ENCODE results near the gene TUBA1A. TPM values are rescaled to one million over a fixed set of nuclear protein-coding genes. Genes with fewer than 3 reads are reported as not detected.
A peak's percentile ranks its signal among the peaks of the same experiment; 100 is the strongest.

Gene TUBA1A
- total RNA-seq (2014; rRNA removed; shearing (Covaris generic)): 386 and 424 TPM in 2 replicates
- 189 TPM in 2 replicates for polyA plus RNA-seq (2016; fragmentation: Nextera tagmentation; extraction: Ambion mirVana)
- long read RNA-seq, transcript TUBA1A-202 (4 exons, 1,915 nt): major isoform, 498 of 530 reads
- long read RNA-seq, transcript TUBA1A-207 (3 exons, 1,384 nt): minor isoform, 13 of 530 reads
- long read RNA-seq, partial matches to known transcripts: 3 of 530 reads
- long read RNA-seq, other reads (novel, unspliced or antisense): 13 of 530 reads

DNA sequence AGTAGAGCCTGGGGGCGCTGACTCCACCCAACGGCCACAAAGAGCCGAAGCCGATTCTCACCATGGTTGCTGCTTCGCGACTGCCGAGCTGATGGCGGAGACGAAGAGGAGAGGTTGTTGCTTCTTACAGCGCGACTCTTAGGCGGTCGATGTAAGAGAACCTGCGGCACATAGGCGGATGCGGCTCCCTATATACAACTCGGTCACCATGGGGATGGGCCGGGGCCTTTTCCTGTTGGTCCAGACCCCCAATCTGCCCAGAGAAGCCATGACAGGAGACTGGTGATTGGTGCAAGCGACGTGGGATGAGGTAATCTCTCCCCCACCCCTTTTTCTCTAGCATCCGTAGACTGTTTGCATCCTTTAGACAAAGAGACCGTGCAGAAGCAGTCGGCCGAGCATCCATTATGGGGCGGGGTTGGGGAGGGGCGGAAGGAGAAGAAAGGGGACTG is at the start of gene TUBA1A:
TSS of gene TUBA1A (minus strand) at position 165 of the 452 bp plus-strand sequence. CDS start at position 64, 101 bp downstream.
- Mint-ChIP-seq H3K36me3 (ENCODE audit: low read depth) (peaks cover 23% of the 10 kb centered on the region), H3K4me3 (peak within 1 kb of the TSS; percentile 95), H3K9me3 (no peaks in the 10 kb centered on the region), H3K4me1 (peaks cover 12% of the 10 kb centered on the region), H3K27me3 (ENCODE audit: insufficient read depth, low read depth, poor library complexity) (peaks cover 3% of the 10 kb centered on the region), H3K27ac (peak within 1 kb of the TSS; percentile 95)
- Histone ChIP-seq H3K36me3 (ENCODE audit: insufficient read depth) (peaks cover 18% of the 10 kb centered on the region; the same call in 1 of the 2 replicates), H3K79me2 (replicated peaks; ENCODE audit: insufficient read depth) (peaks cover 19% of the 10 kb centered on the region), H3K9me2 (ENCODE audit: insufficient read depth) (no peaks in the 10 kb centered on the region), H3K4me3 (peak within 1 kb of the TSS; percentile 75), H3K4me2 (peak within 1 kb of the TSS; percentile 81), H4K20me1 (replicated peaks; ENCODE audit: insufficient read depth) (peaks cover 4% of the 10 kb centered on the region; the same call in 1 of the 2 replicates), H3F3A (replicated peaks; ENCODE audit: low read depth) (no peaks in the 10 kb centered on the region), H3K4me1 (ENCODE audit: insufficient read depth) (peaks cover 16% of the 10 kb centered on the region), H3K27me3 (ENCODE audit: insufficient read depth) (no peaks in the 10 kb centered on the region), H3K27ac (ENCODE audit: low read depth) (peak within 1 kb of the TSS; percentile 91), H2AFZ (peak within 1 kb of the TSS; percentile 39)
- DNase-seq (ENCODE audit: low spot score): peak; percentile 99
- no peak for TF ChIP-seq STAT1 (IDR thresholded peaks at IDR 0.05; ENCODE audit: unreplicated experiment)
- TF ChIP-seq, protein P1, sequence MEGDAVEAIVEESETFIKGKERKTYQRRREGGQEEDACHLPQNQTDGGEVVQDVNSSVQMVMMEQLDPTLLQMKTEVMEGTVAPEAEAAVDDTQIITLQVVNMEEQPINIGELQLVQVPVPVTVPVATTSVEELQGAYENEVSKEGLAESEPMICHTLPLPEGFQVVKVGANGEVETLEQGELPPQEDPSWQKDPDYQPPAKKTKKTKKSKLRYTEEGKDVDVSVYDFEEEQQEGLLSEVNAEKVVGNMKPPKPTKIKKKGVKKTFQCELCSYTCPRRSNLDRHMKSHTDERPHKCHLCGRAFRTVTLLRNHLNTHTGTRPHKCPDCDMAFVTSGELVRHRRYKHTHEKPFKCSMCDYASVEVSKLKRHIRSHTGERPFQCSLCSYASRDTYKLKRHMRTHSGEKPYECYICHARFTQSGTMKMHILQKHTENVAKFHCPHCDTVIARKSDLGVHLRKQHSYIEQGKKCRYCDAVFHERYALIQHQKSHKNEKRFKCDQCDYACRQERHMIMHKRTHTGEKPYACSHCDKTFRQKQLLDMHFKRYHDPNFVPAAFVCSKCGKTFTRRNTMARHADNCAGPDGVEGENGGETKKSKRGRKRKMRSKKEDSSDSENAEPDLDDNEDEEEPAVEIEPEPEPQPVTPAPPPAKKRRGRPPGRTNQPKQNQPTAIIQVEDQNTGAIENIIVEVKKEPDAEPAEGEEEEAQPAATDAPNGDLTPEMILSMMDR (conservative IDR thresholded peaks at IDR 0.05; ENCODE audit: low read depth in 2 of 2): no peak
- no peak for TF ChIP-seq ZNF114 (CRISPR knock-in tag; IDR thresholded peaks at IDR 0.05)
- TF ChIP-seq EZH2phosphoT487 (IDR thresholded peaks at IDR 0.05; ENCODE audit: unreplicated experiment): no peak
- TF ChIP-seq, protein P2, sequence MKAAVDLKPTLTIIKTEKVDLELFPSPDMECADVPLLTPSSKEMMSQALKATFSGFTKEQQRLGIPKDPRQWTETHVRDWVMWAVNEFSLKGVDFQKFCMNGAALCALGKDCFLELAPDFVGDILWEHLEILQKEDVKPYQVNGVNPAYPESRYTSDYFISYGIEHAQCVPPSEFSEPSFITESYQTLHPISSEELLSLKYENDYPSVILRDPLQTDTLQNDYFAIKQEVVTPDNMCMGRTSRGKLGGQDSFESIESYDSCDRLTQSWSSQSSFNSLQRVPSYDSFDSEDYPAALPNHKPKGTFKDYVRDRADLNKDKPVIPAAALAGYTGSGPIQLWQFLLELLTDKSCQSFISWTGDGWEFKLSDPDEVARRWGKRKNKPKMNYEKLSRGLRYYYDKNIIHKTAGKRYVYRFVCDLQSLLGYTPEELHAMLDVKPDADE (IDR thresholded peaks at IDR 0.05): 0 out of 2 replicates have a peak, but pooled peaks have one; percentile 56
- no peak for TF ChIP-seq REST (IDR thresholded peaks at IDR 0.05; ENCODE audit: unreplicated experiment)
- TF ChIP-seq POLR2AphosphoS5 (IDR thresholded peaks at IDR 0.05; ENCODE audit: low read depth): peak; percentile 99
- no peak for TF ChIP-seq ZNF331 (CRISPR knock-in tag; IDR thresholded peaks at IDR 0.05; ENCODE audit: low read depth)
- TF ChIP-seq CREB1 (CRISPR knock-in tag; IDR thresholded peaks at IDR 0.05; ENCODE audit: low read depth): 0 out of 2 replicates have a peak, but pooled peaks have one; percentile 46
- ATAC-seq: peak; percentile 96

All from GM23338 (cell line).